ENCODE results near the gene EXOC3L1. TPM values are rescaled to one million over a fixed set of nuclear protein-coding genes. Genes with fewer than 3 reads are reported as not detected.

EXOC3L1 gene
- total and polyA plus RNA-seq, 2 of the 13 experiments (the other 11 are each of a cell fraction or from before 2014, with no cell fraction given): 0.12 TPM; not detected in 1

- TF ChIP-seq ZNF280D (CRISPR knock-in tag; IDR thresholded peaks at IDR 0.05): 0 out of 2 replicates have a peak, but pooled peaks have one; percentile 57
- no peak for TF ChIP-seq NAIF1 (CRISPR knock-in tag; IDR thresholded peaks at IDR 0.05; ENCODE audit: borderline replicate concordance)
- no peak for TF ChIP-seq IRF1 (CRISPR knock-in tag; IDR thresholded peaks at IDR 0.05; ENCODE audit: low read depth)
- TF ChIP-seq ASH2L (IDR thresholded peaks at IDR 0.05; ENCODE audit: insufficient read length, low read depth, low read length): peak; percentile 95
- TF ChIP-seq ZNF563 (CRISPR knock-in tag; IDR thresholded peaks at IDR 0.05): peak; percentile 62; the same call in 1 of the 2 replicates
- TF ChIP-seq ZBTB43 (CRISPR knock-in tag; conservative IDR thresholded peaks at IDR 0.05): no peak
- peak; percentile 71 for TF ChIP-seq HDAC2 (CRISPR knock-in tag; IDR thresholded peaks at IDR 0.05)
- TF ChIP-seq IRF9 (CRISPR knock-in tag; IDR thresholded peaks at IDR 0.05; ENCODE audit: borderline replicate concordance): peak; percentile 75
- TF ChIP-seq ZNF34 (CRISPR knock-in tag; IDR thresholded peaks at IDR 0.05; ENCODE audit: borderline replicate concordance): no peak; the same call in 1 of the 2 replicates
- no peak for TF ChIP-seq TEF (CRISPR knock-in tag; IDR thresholded peaks at IDR 0.05)
- no peak for TF ChIP-seq ZNF251 (CRISPR knock-in tag; IDR thresholded peaks at IDR 0.05)
- peak; percentile 88 for TF ChIP-seq TMF1 (CRISPR knock-in tag; IDR thresholded peaks at IDR 0.05; ENCODE audit: low read depth)
- TF ChIP-seq RARA (CRISPR knock-in tag; IDR thresholded peaks at IDR 0.05): peak; percentile 58
- 0 out of 2 replicates have a peak, but pooled peaks have one; percentile 26 for TF ChIP-seq HOXA9 (CRISPR knock-in tag; IDR thresholded peaks at IDR 0.05; ENCODE audit: borderline replicate concordance)
Observed at GRCh38 chr16:67183627-67184452, 6.1 kb downstream of the EXOC3L1 start, which contains the start of gene MATCAP1 (continued).

Data from HepG2 (cell line).